ENCODE measurements around the gene CD19.

CD19 gene

DNA sequence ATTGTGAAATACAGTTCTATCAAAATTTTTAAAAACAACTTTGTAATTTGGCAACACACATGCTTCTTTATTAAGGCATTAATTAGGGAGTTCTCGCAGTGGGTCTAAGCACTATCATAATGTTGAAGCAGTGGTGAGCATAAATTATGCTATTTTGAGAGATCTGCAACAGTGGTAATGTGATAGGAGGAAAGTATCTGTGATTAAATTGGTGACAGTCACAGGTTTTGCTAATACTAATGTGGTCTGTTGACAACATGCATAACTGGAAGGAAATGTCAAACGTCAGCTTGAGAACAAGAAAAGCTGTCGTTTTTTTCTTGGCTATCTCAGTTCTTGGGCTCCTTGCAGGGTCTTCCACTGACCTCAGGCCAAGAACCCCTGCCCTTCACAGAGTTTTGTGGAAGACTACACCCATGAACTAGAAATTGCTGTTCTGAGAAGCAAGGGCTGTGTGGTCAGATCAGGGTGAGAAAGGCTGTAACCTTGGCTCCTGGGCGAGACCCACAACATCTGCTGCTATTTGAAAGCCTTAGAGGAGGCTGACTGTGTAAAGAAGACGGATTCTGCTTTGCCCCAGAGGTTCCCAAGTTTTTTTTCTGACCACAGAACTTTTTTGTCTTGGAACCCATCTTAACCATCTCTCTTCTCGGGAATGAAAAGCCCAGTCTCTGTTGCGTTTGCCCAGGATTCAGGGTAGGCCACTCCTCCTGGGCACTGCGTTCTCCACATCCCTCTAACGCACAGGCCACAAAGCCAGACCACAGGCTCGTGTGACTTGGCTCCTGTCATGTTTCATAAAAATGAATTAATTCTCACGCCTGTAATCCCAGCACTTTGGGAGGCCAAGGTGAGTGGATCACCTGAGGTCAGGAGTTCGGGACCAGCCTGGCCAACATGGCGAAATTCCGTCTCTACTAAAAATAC is 39.5 kb upstream of the CD19 start:
- DNase-seq = no peak
- Histone ChIP-seq H3K27ac (no peak overlapping the region; the same call in 1 of the 2 replicates), H3K27me3 (ENCODE audit: insufficient read depth, low read depth, severe bottlenecking) (no peaks in the 10 kb centered on the region), H3K4me3 (ENCODE audit: low read depth, low read length) (no peak overlapping the region), H3K36me3 (peaks cover 50% of the 10 kb centered on the region), H3K9me3 (ENCODE audit: severe bottlenecking) (no peaks in the 10 kb centered on the region)
- TF ChIP-seq, protein P1, sequence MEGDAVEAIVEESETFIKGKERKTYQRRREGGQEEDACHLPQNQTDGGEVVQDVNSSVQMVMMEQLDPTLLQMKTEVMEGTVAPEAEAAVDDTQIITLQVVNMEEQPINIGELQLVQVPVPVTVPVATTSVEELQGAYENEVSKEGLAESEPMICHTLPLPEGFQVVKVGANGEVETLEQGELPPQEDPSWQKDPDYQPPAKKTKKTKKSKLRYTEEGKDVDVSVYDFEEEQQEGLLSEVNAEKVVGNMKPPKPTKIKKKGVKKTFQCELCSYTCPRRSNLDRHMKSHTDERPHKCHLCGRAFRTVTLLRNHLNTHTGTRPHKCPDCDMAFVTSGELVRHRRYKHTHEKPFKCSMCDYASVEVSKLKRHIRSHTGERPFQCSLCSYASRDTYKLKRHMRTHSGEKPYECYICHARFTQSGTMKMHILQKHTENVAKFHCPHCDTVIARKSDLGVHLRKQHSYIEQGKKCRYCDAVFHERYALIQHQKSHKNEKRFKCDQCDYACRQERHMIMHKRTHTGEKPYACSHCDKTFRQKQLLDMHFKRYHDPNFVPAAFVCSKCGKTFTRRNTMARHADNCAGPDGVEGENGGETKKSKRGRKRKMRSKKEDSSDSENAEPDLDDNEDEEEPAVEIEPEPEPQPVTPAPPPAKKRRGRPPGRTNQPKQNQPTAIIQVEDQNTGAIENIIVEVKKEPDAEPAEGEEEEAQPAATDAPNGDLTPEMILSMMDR (IDR thresholded peaks at IDR 0.05; ENCODE audit: low read depth, low read length) = no peak

DNA sequence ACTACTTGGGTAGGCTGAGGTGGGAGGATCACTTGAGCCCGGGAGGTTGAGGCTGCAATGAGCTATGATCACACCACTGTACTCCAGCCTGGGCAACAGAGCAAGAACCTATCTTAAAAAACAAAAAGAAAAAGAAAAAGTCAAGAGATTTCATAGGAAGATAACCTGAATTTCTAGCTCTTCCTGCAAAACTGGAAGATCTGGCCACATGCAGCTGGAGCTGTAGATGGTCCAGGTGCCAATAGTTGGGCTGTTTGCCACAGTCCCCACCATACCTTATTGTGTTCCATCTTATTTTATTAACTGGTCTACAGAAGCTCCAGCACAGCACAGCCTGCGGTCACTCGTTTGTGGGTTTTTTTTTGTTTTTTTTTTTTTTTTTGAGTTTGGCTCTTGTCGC is 38.5 kb upstream of the CD19 start:
- no peaks in the 10 kb centered on the region for H3K27me3 ChIP-seq (ENCODE audit: insufficient read depth, low read depth, severe bottlenecking)
- no peak overlapping the region for H3K4me3 ChIP-seq (ENCODE audit: low read depth, low read length)
- H3K9me3 ChIP-seq (ENCODE audit: severe bottlenecking) = no peaks in the 10 kb centered on the region
- no peak overlapping the region for H3K27ac ChIP-seq
- no peak for DNase-seq
- peaks cover 48% of the 10 kb centered on the region for H3K36me3 ChIP-seq
- TF ChIP-seq, protein P1 (IDR thresholded peaks at IDR 0.05; ENCODE audit: low read depth, low read length) = no peak

DNA sequence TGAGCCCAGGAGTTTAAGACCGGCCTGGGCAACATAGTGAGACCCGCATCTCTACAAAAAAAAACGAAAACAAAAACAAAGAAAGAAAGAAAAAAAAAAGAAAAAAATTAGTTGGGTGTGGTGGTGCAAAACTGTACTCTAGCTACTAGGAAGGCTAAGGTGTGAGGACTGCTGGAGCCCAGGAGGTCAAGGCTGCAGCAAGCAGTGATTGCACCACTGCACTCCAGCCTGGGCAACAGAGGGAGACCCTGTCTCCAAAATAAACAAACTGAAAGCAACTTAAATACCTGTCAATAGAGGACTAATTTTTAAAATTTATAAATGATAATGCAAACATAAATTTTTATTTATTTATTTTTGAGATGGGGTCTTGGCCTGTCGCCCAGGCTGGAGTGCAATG is 36.2 kb upstream of the CD19 start:
- TF ChIP-seq, protein P1 (IDR thresholded peaks at IDR 0.05; ENCODE audit: low read depth, low read length) = no peak
- no peaks in the 10 kb centered on the region for H3K27me3 ChIP-seq (ENCODE audit: insufficient read depth, low read depth, severe bottlenecking)
- H3K9me3 ChIP-seq (ENCODE audit: severe bottlenecking) = no peaks in the 10 kb centered on the region
- H3K4me3 ChIP-seq (ENCODE audit: low read depth, low read length) = no peak overlapping the region
- H3K36me3 ChIP-seq = peaks cover 44% of the 10 kb centered on the region
- no peak for DNase-seq
- H3K27ac ChIP-seq = no peak overlapping the region

DNA sequence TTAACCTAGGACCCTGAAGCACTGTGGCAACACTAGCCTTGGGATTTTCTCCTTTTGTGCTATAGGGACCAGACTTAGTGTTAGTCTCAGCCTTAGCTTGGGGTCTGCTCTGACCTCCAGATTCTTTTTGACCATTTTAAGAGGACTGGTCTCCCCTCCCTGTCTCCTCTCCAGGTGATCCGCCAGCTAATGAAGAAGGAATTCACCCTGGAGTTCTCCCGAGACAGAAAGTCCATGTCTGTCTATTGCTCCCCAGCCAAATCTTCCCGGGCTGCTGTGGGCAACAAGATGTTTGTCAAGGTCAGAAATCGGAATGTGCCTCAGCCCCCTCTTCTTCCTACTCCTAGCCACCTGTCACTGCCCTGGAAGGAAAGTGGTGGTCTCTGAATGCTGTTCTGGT is 33.9 kb upstream of the CD19 start:
- TF ChIP-seq, protein P1 (IDR thresholded peaks at IDR 0.05; ENCODE audit: low read depth, low read length) = no peak
- Histone ChIP-seq H3K27me3 (ENCODE audit: insufficient read depth, low read depth, severe bottlenecking) (no peaks in the 10 kb centered on the region), H3K9me3 (ENCODE audit: severe bottlenecking) (no peaks in the 10 kb centered on the region), H3K36me3 (peaks cover 47% of the 10 kb centered on the region), H3K4me3 (ENCODE audit: low read depth, low read length) (no peak overlapping the region), H3K27ac (no peak overlapping the region)
- DNase-seq = no peak

DNA sequence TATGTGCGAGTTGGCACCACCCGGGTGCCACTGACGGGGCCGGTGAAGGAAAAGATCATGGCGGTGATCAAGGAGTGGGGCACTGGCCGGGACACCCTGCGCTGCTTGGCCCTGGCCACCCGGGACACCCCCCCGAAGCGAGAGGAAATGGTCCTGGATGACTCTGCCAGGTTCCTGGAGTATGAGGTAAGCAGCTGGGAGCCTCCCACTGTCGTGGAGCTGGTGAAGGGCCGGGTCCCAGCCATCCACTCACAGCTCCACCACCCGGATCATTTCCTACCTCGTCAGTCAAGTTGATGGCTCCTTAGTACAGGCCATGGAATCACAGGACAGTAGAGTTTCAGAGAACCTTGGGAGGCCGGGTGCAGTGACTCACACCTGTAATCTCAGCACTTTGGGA is 33.5 kb upstream of the CD19 start:
- H3K27me3 ChIP-seq (ENCODE audit: insufficient read depth, low read depth, severe bottlenecking) = no peaks in the 10 kb centered on the region
- peaks cover 50% of the 10 kb centered on the region for H3K36me3 ChIP-seq
- no peaks in the 10 kb centered on the region for H3K9me3 ChIP-seq (ENCODE audit: severe bottlenecking)
- H3K4me3 ChIP-seq (ENCODE audit: low read depth, low read length) = no peak overlapping the region
- TF ChIP-seq, protein P1 (IDR thresholded peaks at IDR 0.05; ENCODE audit: low read depth, low read length) = no peak
- no peak for DNase-seq
- no peak overlapping the region for H3K27ac ChIP-seq

All from WERI-Rb-1 (cell line).